ENCODE measurements around the gene FAM184A.
"Not testable (repeated sequence)": the region's sequence is repeated elsewhere in the genome, so short reads cannot be mapped to it uniquely, and the experiment has no call there.

The FAM184A gene

GRCh38 chr6:119009266-119009665, 69.2 kb downstream of the FAM184A start:
- not testable (repeated sequence) for DNase-seq

DNA sequence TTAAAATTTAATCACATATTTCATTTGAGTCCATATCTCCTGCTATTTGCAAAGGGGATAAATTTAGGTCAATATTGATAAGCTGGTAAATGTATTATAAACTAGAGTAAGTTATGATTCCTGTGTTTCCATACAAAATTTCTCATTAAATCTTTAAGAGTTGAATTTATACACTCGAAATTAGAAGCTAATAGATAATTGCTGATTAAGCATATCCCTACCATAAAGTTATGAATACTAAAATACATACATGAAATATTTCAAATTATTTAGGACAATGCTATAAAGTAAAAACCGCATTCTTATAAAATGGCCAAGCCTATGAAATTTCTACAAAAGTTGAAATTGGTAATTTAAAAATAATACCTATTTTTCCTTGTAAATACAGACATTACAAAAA, 71.5 kb downstream of the FAM184A start:
- no peak for DNase-seq

- DNase-seq, result no peak
Measured at GRCh38 chr6:119002069-119002468, 76.4 kb downstream of the FAM184A start.

- DNase-seq, result no peak
Measured at GRCh38 chr6:118999494-119000040, 78.9 kb downstream of the FAM184A start.

DNA sequence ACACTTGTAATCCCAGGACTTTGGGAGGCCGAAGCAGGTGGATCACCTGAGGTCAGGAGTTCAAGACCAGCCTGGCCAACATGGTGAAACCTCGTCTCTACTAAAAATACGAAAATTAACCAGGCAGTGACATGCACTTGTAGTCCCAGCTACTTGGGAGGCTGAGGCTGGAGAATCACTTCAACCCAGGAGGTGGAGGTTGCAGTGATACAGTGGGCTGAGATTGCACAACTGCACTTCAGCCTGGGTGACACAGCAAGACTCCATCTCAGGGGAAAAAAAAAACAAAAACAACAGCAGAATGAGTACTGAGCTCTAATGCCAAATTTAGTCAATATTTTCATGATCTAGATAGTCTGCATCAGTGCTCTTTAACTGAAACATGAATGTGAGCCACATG, 81.0 kb downstream of the FAM184A start:
- DNase-seq, result not testable (repeated sequence)

DNA sequence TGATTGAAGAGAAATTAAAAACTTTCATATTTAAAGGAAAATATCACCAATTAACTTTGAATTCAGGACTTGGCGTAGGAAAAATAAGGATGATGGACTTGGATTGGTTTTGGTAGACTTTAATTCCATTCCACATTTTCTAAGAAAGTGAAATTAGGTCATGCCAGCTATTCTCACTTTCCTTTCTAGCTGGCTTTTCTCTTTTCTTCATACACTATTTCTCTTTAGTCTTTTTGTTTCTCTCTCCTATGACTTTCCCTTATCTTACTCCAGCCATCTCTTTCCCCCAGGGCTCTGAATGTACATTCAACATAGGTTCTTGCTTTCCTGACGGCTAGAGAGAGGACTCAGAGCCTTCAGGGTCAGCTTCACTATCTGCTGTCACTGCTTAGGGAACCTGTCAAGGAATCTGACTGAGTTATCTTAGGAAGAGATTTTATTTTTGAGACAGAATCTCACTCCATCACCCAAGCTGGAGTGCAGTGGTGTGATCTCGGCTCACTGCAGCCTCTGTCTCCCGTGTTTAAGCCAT, 82.1 kb downstream of the FAM184A start:
- no peak for DNase-seq

GRCh38 chr6:118993803-118994251, 84.6 kb downstream of the FAM184A start:
- no peak for DNase-seq

DNA sequence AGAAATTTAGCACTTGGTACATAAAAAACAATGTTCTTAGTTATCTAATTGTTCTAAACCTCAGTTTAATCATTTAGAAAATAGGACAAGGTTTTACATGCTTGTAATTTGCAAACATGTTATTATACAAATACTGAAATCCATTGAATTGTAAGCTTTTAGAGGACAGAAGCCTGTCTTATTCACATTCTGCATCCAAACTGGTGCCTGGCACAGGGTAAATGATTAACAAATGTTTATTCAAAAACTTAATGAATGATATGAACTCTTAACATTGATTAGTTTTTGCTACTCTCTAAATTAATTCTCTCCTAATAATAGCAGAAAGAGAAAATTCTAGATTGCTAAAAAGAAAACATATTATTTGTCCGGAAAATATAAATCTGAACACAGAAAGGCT, 85.1 kb downstream of the FAM184A start:
- no peak for DNase-seq

- DNase-seq, result no peak
Measured at GRCh38 chr6:118992186-118992795, 86.2 kb downstream of the FAM184A start.

DNA sequence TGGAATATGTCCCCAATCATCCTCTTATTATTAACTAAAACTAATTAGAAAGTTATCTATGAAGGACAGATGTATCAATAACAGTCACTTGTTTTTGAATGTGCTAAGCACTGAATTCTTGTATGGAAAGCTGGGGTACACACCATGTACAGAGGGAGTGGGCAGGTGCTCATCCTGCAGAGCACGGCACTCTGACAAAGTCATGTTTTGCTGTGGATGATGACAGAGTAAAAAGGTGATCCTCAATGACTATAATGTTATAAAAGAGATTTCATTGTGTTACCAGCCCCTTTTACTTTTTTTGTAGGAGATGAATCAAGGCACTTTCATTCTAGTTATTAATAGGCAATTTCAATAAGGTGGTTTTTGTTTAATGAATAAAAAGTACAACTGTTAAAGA, 92.2 kb downstream of the FAM184A start:
- DNase-seq, result no peak

- DNase-seq, result no peak
Measured at GRCh38 chr6:118985123-118985830, 93.2 kb downstream of the FAM184A start.

DNA sequence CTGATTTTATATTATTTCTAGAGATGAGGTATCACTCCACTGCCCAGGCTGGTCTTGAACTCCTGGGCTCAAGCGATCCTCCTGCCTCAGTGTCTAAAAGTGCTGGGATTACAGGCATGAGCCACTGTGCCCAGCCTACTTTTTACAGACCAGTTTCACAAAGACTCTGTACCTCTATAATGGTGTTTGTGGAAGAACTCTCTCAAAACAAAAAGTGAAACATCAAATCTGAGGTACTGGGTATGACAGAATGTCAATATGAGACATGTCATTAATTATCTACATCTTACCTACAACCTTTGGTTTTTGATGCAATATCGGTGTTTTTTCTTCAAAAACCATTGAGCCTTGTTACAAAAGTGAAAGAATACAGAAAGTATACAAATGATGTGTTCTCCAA, 94.1 kb downstream of the FAM184A start:
- DNase-seq, result no peak

DNA sequence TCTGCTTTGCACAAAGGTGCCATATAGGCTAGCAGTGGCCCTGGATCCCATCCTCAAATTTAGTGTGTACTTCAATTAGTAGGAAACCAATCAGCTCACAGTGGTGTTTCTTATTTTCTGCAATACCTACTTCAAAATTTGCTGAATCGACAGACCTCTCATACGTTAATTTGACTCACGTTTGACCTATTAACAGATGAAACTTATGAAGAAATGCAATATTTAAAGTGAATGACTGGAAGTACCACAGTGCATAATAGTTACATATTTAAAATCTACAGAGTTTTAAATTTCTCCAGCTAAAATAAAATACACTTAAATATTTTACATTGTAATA, 95.9 kb downstream of the FAM184A start:
- DNase-seq, result no peak

DNA sequence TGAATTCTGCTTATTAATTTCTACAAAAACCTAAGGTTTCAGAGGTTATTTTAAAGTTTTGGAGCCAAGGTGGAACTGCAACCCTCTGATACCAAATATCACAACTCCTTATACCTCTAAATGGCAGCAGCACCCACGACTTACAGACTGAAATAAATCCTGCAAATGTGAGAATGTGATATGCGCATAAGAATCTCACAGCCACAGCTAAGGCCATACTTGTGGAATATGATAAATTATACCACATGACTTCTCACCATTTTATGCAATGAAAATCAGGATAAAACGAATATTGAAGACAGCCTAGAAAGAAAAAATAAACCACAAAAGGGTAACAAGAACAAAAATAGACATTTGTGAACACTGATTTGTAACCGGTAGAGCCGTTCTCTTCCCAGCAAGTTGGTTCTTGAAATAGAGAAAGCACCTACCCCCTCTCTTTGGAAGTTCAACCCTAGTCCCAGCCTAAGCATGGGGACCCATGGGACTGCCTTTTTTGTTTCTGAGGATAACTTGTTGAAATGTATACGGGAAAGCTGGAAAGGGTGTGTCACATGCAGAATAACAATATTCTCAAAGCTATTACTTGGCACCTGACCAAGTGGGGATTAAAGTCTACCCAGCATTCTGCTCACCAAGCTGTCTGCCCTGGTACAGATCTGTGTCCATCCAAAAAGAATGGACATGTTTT, 96.4 kb downstream of the FAM184A start:
- DNase-seq, result no peak

- DNase-seq, result no peak
Measured at GRCh38 chr6:118980063-118980462, 98.4 kb downstream of the FAM184A start.

- no peak for DNase-seq
Measured at GRCh38 chr6:118974790-118975189, 103.7 kb downstream of the FAM184A start.

DNA sequence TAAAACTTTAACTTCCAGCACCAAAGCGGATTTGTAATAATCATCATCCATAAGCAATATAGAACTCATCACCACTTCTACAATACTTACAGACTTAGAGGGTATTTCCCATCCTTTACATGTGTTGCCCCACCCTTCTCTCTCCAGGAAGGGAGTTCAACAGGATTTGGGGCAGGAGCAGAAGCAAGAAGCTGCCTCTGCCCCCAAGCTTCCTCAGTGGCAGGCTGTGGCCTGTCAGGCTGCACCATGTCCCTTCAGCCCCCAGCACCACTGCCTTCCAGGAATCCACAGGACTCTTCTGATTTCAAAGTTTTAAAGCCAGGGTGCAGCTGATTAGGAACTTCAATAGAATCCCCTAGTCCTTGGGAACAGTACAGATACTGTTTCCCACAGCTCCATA, 106.8 kb downstream of the FAM184A start:
- DNase-seq, result no peak

- no peak for DNase-seq
Measured at GRCh38 chr6:118970866-118971265, 107.6 kb downstream of the FAM184A start.

DNA sequence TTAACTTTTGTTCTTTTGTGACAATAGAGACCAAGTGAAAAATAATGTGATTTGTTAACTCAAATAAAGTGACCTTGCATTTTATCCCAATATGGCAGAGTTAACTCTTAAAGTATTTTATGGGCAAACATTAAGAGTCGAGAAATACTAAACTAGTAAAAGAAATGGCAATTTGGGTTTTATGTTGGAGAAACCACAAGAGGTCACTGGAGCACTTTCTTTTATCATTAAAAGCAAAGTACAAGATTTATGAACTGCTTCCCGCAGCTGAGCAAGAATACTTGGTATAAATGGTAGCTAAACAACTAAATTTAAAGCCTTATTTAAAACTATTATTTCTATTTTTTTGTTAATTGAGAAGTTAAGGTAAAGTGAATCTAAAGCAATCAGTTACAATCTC, 110.0 kb downstream of the FAM184A start:
- DNase-seq, result no peak

DNA sequence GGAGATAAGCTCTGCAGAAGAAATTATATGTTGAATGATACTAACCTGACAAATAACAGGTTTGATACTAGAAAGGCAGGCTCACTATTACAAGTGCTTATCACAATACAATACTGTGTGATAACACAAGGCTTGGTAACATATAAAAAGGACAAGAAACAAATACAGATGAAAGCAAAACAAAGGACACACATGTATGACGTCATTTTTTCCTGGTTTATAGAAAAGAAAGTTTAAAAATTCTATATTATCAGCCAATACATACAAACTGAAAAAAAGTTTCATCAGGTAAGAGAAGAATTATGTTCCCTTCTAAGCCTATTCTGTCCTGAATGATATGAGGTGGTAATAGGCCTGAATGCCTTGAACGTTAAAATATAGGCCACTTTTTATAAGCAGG, 111.2 kb downstream of the FAM184A start:
- no peak for DNase-seq

- no peak for DNase-seq
Measured at GRCh38 chr6:118965843-118966370, 112.6 kb downstream of the FAM184A start.

GRCh38 chr6:118965371-118965770, 113.1 kb downstream of the FAM184A start:
- no peak for DNase-seq

GRCh38 chr6:118963003-118963402, 115.5 kb downstream of the FAM184A start:
- DNase-seq, result no peak

GRCh38 chr6:118959903-118960302, 118.6 kb downstream of the FAM184A start:
- DNase-seq, result no peak

Data from SHP77 treated with DMSO at 0.1 percent for 48 hours (cell line).